CD4-positive, alpha-beta T cell (primary cell): Measurements from ENCODE around the gene CBR4. TPM values are rescaled to one million over a fixed set of nuclear protein-coding genes. Genes with fewer than 3 reads are reported as not detected.

Experiments
- ATAC-seq: fragments of 200-7000 bp; cut with Tn5 transposase; one replicate; pipeline ENCODE4 v1.10.0; 2022; ENCODE audit warnings: mild to moderate bottlenecking; ENCODE audit not compliant: poor library complexity
- CTCF ChIA-PET: fragments of 350-600 bp; sonication (Branson Sonifier 250); formaldehyde crosslinking; loops from one replicate; lab custom pipeline; 2021; ENCODE audit warnings: antibody characterized with exemption, inconsistent platforms; lab: Charles Lee
- POLR2A ChIA-PET: fragments of 350-600 bp; sonication (Branson Sonifier 250); formaldehyde crosslinking; loops from one replicate; lab custom pipeline; 2021; ENCODE audit warnings: antibody characterized with exemption, inconsistent platforms; lab: Charles Lee
- DNase-seq, 14 experiments: peaks; one replicate each; pipeline ENCODE4 v3.0.0-alpha.2; 2013 to 2020; ENCODE audit warnings: mixed read lengths in 2 of 14
- H3K27ac ChIP-seq, 2 donors: one replicate each; pipeline versions ENCODE4 v1.5.1 to v1.7.0; 2013; ENCODE audit warnings: low read length in 2 of 2, low read depth in 1 of 2, mild to moderate bottlenecking in 1 of 2
- H3K27me3 ChIP-seq, 2 experiments: 1 replicate in 1 of 2; 2 replicates in 1 of 2; pipeline versions ENCODE4 v1.6.1 to v1.7.0; 2013; ENCODE audit warnings: low read length in 2 of 2, control low read depth in 1 of 2, mild to moderate bottlenecking in 1 of 2, moderate library complexity in 1 of 2; ENCODE audit not compliant: insufficient read depth in 2 of 2, control insufficient read depth in 1 of 2
- H3K36me3 ChIP-seq: one replicate; pipeline ENCODE4 v1.6.1; 2013; ENCODE audit warnings: low read length, control low read depth; ENCODE audit not compliant: insufficient read depth
- H3K4me1 ChIP-seq: one replicate; pipeline ENCODE4 v1.6.1; 2013; ENCODE audit warnings: low read length, control low read depth; ENCODE audit not compliant: insufficient read depth
- H3K4me3 ChIP-seq: one replicate; pipeline ENCODE4 v1.5.1; 2013; ENCODE audit warnings: mild to moderate bottlenecking, low read length, moderate library complexity
- H3K9me3 ChIP-seq, 2 experiments: 1 replicate in 1 of 2; 2 replicates in 1 of 2; pipeline versions ENCODE4 v1.6.1 to v1.7.0; 2013; ENCODE audit warnings: low read length in 2 of 2, mild to moderate bottlenecking in 2 of 2, control low read depth in 1 of 2, moderate library complexity in 1 of 2; ENCODE audit not compliant: control insufficient read depth in 1 of 2, insufficient read depth in 1 of 2
- H3K27ac Mint-ChIP-seq: one replicate; pipeline ENCODE4 v1.8.0; 2020; ENCODE audit warnings: mixed read lengths
- H3K27me3 Mint-ChIP-seq: one replicate; pipeline ENCODE4 v1.8.0; 2021; ENCODE audit warnings: mixed read lengths
- H3K36me3 Mint-ChIP-seq: one replicate; pipeline ENCODE4 v1.8.0; 2021; ENCODE audit warnings: low read depth, mixed read lengths
- H3K4me1 Mint-ChIP-seq: one replicate; pipeline ENCODE4 v1.8.0; 2021; ENCODE audit warnings: low read depth, mixed read lengths
- H3K4me3 Mint-ChIP-seq: one replicate; pipeline ENCODE4 v1.8.0; 2020; ENCODE audit warnings: mild to moderate bottlenecking, mixed read lengths
- H3K9me3 Mint-ChIP-seq: one replicate; pipeline ENCODE4 v1.8.0; 2020; ENCODE audit warnings: mixed read lengths
- intact Hi-C, 2 experiments: fragments of 100-400 bp; cut with DNase I in 1 of 2; cut with micrococcal nuclease in 1 of 2; formaldehyde crosslinking; loops; one replicate each; pipeline versions ENCODE4 v1.15.1 to v1.9.0; 2023 to 2025; cut with DNase I, micrococcal nuclease
- total RNA-seq, 174 experiments: library from RNA in 2 of 174; stranded (reverse) in 2 of 174; gene quantifications; one replicate each; pipeline ENCODE4 v1.2.3 and lab custom pipeline; 2021 to 2026
- TF ChIP-seq, protein P1 (sequence below): fragments of 200-600 bp; IDR thresholded peaks from one replicate; pipeline ENCODE4 v1.8.0; 2022; ENCODE audit warnings: antibody characterized with exemption, mild to moderate bottlenecking

The CBR4 gene
- total RNA-seq, 2 experiments from 2014 or later = 5.1 to 5.4 TPM

DNA sequence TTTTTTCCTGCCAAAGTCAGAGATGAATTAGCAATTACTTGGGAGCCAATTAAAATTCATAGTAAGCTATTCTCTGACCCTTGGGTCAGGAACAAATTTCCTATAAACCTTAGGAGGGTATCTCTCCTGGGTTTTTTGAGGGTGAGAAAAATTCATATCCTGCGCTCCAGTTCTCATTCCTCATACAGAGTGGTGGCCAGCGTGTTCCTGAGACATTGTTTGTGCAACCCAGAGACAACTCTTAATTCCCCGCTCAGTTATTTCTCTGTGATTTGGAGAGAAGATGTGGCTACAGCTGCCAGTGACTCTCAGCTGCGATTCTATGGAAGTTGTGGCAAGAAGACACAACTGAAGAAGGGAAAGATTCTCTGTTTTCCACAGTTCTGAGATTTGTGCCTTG lies 37.9 kb upstream of the CBR4 start:
- no peak overlapping the region for H3K4me3 Mint-ChIP-seq
- ChIA-PET POLR2A (no interaction called here), CTCF (no interaction called here)
- no peaks in the 10 kb centered on the region for H3K36me3 Mint-ChIP-seq
- H3K27ac Mint-ChIP-seq = no peak overlapping the region
- Histone ChIP-seq H3K36me3 (no peaks in the 10 kb centered on the region), H3K4me3 (no peak overlapping the region), H3K9me3 (no peaks in the 10 kb centered on the region), H3K27me3 (no peaks in the 10 kb centered on the region), H3K27ac (no peak overlapping the region), H3K4me1 (no peaks in the 10 kb centered on the region)
- DNase-seq = no peak
- intact Hi-C loops = no loop called here
- no peaks in the 10 kb centered on the region for H3K27me3 Mint-ChIP-seq
- ATAC-seq = no peak
- H3K4me1 Mint-ChIP-seq = no peaks in the 10 kb centered on the region
- TF ChIP-seq, protein P1, sequence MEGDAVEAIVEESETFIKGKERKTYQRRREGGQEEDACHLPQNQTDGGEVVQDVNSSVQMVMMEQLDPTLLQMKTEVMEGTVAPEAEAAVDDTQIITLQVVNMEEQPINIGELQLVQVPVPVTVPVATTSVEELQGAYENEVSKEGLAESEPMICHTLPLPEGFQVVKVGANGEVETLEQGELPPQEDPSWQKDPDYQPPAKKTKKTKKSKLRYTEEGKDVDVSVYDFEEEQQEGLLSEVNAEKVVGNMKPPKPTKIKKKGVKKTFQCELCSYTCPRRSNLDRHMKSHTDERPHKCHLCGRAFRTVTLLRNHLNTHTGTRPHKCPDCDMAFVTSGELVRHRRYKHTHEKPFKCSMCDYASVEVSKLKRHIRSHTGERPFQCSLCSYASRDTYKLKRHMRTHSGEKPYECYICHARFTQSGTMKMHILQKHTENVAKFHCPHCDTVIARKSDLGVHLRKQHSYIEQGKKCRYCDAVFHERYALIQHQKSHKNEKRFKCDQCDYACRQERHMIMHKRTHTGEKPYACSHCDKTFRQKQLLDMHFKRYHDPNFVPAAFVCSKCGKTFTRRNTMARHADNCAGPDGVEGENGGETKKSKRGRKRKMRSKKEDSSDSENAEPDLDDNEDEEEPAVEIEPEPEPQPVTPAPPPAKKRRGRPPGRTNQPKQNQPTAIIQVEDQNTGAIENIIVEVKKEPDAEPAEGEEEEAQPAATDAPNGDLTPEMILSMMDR = no peak
- H3K9me3 Mint-ChIP-seq = no peaks in the 10 kb centered on the region

DNA sequence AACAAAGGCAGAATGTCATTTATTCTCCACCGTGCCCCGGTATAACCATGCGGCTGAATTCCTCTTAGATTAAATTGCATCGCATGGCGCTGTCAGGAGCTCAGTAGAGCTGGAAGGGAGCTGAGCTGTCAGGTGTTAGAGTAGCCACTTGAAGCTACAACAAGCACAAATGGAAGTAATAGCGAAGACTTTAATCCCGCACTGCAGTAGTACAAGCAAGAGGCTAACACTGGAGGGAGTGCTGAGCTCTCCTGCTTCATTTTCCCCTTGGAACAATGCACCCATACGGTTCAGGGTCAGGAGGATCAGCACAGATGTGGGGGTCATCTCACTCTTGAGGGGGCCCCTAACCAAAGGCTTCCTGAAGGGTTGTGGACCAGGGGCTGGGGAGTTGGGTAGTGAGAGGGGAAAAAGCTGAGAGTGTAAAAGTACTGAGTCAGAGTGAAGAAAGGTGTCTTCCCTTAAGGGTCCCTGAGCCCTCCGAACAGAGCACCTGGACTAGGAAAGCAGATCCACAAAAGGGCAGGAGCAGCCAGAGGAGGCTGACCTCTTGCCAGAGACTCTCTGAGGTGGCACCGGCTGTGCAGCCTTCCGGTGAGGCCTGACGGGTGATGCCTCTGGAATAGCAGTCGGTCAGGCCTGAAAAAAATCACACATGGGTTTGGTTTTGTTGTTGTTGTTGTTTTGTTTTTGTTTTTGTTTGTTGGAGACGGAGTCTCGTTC lies 36.0 kb upstream of the CBR4 start:
- H3K27me3 Mint-ChIP-seq = no peaks in the 10 kb centered on the region
- CTCF ChIA-PET = no interaction called here
- H3K36me3 ChIP-seq = no peaks in the 10 kb centered on the region
- H3K9me3 Mint-ChIP-seq = no peaks in the 10 kb centered on the region
- H3K4me3 ChIP-seq = no peak overlapping the region
- no peak overlapping the region for H3K27ac ChIP-seq
- DNase-seq (no peak), ATAC-seq (no peak)
- H3K36me3 Mint-ChIP-seq = no peaks in the 10 kb centered on the region
- TF ChIP-seq, protein P1 = no peak
- no peaks in the 10 kb centered on the region for H3K9me3 ChIP-seq
- H3K27me3 ChIP-seq = no peaks in the 10 kb centered on the region
- intact Hi-C loops = no loop called here
- no peaks in the 10 kb centered on the region for H3K4me1 Mint-ChIP-seq
- POLR2A ChIA-PET = no interaction called here
- no peak overlapping the region for H3K27ac Mint-ChIP-seq
- no peaks in the 10 kb centered on the region for H3K4me1 ChIP-seq
- H3K4me3 Mint-ChIP-seq = no peak overlapping the region

DNA sequence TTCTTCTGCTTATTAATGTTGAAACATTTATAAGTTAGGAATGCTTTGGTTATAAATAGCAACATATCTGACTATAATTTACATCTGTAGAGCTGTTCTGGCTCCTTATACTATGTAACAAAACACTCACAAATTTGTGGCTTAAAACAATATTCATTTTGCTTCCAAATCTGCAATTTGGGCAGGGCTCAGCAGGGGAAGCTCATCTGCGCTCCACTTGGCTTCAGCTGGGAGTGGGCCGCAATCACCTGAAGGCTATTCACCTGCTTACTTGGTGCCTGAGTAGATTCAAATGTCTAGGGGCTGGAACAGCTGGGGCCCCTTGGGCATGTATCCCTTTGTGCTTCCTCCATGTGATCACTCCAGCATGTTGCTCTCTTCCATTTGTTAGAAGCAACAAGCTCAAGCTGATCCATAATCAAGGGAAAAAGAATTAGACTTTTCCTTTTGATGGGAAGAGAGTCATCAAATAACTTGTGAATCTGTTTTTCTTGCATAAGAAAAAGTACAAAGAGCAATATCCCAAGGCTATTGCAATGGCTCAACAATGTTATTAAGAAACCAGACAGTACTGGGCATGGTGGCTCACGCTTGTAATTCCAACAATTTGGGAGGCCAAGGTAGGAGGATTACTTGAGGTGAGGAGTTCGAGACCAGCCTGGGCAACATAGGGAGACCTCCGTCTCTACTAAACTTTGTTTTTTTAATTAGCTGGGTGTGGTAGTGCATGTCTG lies 34.8 kb upstream of the CBR4 start:
- H3K36me3 ChIP-seq = no peaks in the 10 kb centered on the region
- H3K4me3 ChIP-seq = no peak overlapping the region
- ATAC-seq (no peak), DNase-seq (no peak)
- no peaks in the 10 kb centered on the region for H3K4me1 ChIP-seq
- ChIA-PET POLR2A (no interaction called here), CTCF (no interaction called here)
- H3K27ac ChIP-seq = no peak overlapping the region
- Mint-ChIP-seq H3K4me3 (no peak overlapping the region), H3K36me3 (no peaks in the 10 kb centered on the region), H3K9me3 (no peaks in the 10 kb centered on the region), H3K27ac (no peak overlapping the region), H3K27me3 (no peaks in the 10 kb centered on the region), H3K4me1 (no peaks in the 10 kb centered on the region)
- H3K9me3 ChIP-seq = no peaks in the 10 kb centered on the region
- intact Hi-C loops = no loop called here
- no peaks in the 10 kb centered on the region for H3K27me3 ChIP-seq
- TF ChIP-seq, protein P1 = no peak
